Vagina (tissue), 2 donors: ENCODE results near the gene SFMBT2. TPM values are rescaled to one million over a fixed set of nuclear protein-coding genes. Genes with fewer than 3 reads are reported as not detected.

Experiments used
- DNase-seq, 2 donors: peaks; one replicate each; pipeline ENCODE4 v3.0.0-alpha.2; 2017; ENCODE audit errors: extremely low spot score in 2 of 2
- H3K27ac ChIP-seq: fragments of 200-600 bp; sonication (generic); one replicate; pipeline ENCODE4 v1.5.1; 2019
- H3K27me3 ChIP-seq: fragments of 200-600 bp; sonication (generic); one replicate; pipeline ENCODE4 v1.5.1; 2019
- H3K36me3 ChIP-seq, 2 donors: fragments of 200-600 bp; sonication (generic); one replicate each; pipeline ENCODE4 v1.5.1; 2017 to 2019
- H3K4me1 ChIP-seq: fragments of 200-600 bp; sonication (generic); one replicate; pipeline ENCODE4 v1.5.1; 2019
- H3K4me3 ChIP-seq, 2 donors: fragments of 200-600 bp; sonication (generic); 1 replicate in 1 of 2; 2 replicates in 1 of 2; pipeline ENCODE4 v1.5.1; 2016 to 2019
- H3K9me3 ChIP-seq: fragments of 200-600 bp; sonication (generic); one replicate; pipeline ENCODE4 v1.5.1; 2019
- POLR2A ChIP-seq, 2 donors: fragments of 450-650 bp; IDR thresholded peaks; one replicate each; pipeline ENCODE4 v1.6.1; 2017; ENCODE audit warnings: antibody characterized with exemption in 2 of 2, mild to moderate bottlenecking in 2 of 2, moderate library complexity in 2 of 2
- POLR2AphosphoS5 ChIP-seq, 2 donors: sonication (generic); formaldehyde crosslinking; IDR thresholded peaks; one replicate each; pipeline ENCODE4 v1.9.0; 2017; ENCODE audit warnings: antibody characterized with exemption in 2 of 2, mild to moderate bottlenecking in 2 of 2, low read depth in 1 of 2; ENCODE audit not compliant: insufficient read depth in 1 of 2
- intact Hi-C: fragments of 100-400 bp; cut with DNase I; formaldehyde crosslinking; loops from one replicate; pipeline ENCODE4 v1.15.1; 2023
- total RNA-seq: library from RNA; depleted of rRNA; stranded (reverse); fragments of >200 nt; gene quantifications from one replicate; pipeline ENCODE4 v1.2.3, GENCODE V29; 2016
- TF ChIP-seq, protein P1 (sequence below), 3 experiments: fragments of 450-650 bp in 2 of 3; fragments of 200-600 bp in 1 of 3; sonication (generic) in 1 of 3; IDR thresholded peaks; one replicate each; pipeline ENCODE4 v1.5.1; 2017 to 2019; ENCODE audit warnings: antibody characterized with exemption in 3 of 3, mild to moderate bottlenecking in 2 of 3, moderate library complexity in 2 of 3

Gene SFMBT2
- total RNA-seq, 1 donor from 2014 or later, result 12.5 TPM

DNA sequence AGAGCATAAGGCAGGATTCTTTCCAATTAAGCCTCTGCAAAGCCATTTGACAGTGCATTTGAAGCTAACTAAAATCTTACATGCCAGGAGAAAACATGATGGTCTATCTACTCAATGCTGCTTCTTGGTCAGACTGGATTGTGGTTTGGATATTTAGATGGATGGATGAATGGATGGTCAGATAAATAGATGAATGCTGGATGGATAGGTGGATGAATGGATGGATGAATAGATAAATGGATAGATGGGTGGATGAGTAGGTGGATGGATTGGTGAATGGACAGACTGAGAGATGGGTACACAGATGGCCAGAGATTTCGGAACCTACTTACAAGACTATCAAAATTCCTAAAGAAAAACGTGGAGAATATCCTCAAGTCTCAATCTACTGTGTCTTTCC, 127.6 kb downstream of the SFMBT2 start:
- H3K27me3 ChIP-seq, result no peaks in the 10 kb centered on the region
- TF ChIP-seq POLR2AphosphoS5 (IDR thresholded peaks at IDR 0.05; ENCODE audit: insufficient read depth in 1 of 2, low read depth in 1 of 2), result no peak
- TF ChIP-seq, protein P1, sequence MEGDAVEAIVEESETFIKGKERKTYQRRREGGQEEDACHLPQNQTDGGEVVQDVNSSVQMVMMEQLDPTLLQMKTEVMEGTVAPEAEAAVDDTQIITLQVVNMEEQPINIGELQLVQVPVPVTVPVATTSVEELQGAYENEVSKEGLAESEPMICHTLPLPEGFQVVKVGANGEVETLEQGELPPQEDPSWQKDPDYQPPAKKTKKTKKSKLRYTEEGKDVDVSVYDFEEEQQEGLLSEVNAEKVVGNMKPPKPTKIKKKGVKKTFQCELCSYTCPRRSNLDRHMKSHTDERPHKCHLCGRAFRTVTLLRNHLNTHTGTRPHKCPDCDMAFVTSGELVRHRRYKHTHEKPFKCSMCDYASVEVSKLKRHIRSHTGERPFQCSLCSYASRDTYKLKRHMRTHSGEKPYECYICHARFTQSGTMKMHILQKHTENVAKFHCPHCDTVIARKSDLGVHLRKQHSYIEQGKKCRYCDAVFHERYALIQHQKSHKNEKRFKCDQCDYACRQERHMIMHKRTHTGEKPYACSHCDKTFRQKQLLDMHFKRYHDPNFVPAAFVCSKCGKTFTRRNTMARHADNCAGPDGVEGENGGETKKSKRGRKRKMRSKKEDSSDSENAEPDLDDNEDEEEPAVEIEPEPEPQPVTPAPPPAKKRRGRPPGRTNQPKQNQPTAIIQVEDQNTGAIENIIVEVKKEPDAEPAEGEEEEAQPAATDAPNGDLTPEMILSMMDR (IDR thresholded peaks at IDR 0.05), result no peak
- TF ChIP-seq POLR2A (IDR thresholded peaks at IDR 0.05), result no peak
- intact Hi-C loops, result no loop called here

DNA sequence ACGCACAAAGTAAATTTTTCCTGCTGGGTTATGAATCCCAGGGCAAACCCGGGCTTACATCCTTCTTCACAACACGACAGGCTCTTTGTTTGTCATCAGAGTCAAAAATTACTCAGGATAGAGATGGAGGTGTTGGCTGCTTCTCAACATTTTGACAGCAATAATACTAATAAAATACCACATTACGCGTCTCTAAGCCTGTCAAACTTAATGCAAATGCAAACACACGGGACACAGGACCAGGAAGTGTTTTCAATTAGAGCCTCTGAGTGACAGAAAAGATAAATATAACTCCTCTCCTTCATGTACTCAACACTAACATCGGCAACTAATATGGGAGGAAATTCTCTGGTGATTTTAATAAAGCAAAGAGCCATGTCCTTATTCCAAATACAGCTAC, 128.4 kb downstream of the SFMBT2 start:
- Histone ChIP-seq H3K9me3 (no peaks in the 10 kb centered on the region), H3K4me1 (no peaks in the 10 kb centered on the region), H3K36me3 (no peaks in the 10 kb centered on the region), H3K27ac (no peak overlapping the region), H3K4me3 (no peak overlapping the region), H3K27me3 (no peaks in the 10 kb centered on the region)
- intact Hi-C loops, result no loop called here
- DNase-seq, result no peak
- no peak for TF ChIP-seq POLR2AphosphoS5 (IDR thresholded peaks at IDR 0.05; ENCODE audit: insufficient read depth in 1 of 2, low read depth in 1 of 2)
- TF ChIP-seq POLR2A (IDR thresholded peaks at IDR 0.05), result no peak
- TF ChIP-seq, protein P1 (IDR thresholded peaks at IDR 0.05), result no peak

More for the DNA sequence above, 127.6 kb downstream of the SFMBT2 start:
- DNase-seq, result no peak
- Histone ChIP-seq H3K36me3 (no peaks in the 10 kb centered on the region), H3K27ac (no peak overlapping the region), H3K4me1 (no peaks in the 10 kb centered on the region), H3K4me3 (no peak overlapping the region), H3K9me3 (no peaks in the 10 kb centered on the region)

DNA sequence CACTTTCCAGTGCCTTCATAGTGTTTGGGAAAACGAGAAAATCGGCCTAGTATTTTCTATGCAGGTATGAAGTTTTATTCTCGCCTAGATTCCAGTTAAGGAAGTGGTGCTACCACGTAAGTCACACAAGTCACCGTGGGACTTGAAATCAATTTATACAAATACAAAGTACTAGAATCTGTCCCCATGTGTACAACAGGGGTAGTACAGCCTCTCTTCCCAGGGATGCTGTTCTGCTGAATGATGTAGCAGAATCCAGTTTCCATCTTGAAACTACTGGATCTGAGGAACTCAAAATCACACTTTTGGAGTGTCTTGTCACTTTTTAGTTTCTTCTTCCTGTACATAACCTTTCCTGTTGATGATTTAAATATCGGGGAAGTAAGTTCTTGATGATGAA, 129.4 kb downstream of the SFMBT2 start:
- intact Hi-C loops, result no loop called here
- Histone ChIP-seq H3K27ac (no peak overlapping the region), H3K9me3 (no peaks in the 10 kb centered on the region), H3K27me3 (no peaks in the 10 kb centered on the region), H3K4me3 (no peak overlapping the region), H3K36me3 (no peaks in the 10 kb centered on the region), H3K4me1 (no peaks in the 10 kb centered on the region)
- TF ChIP-seq, protein P1 (IDR thresholded peaks at IDR 0.05), result no peak
- no peak for TF ChIP-seq POLR2A (IDR thresholded peaks at IDR 0.05)
- TF ChIP-seq POLR2AphosphoS5 (IDR thresholded peaks at IDR 0.05; ENCODE audit: insufficient read depth in 1 of 2, low read depth in 1 of 2), result no peak
- DNase-seq, result no peak

- TF ChIP-seq, protein P1 (IDR thresholded peaks at IDR 0.05), result no peak
- TF ChIP-seq POLR2AphosphoS5 (IDR thresholded peaks at IDR 0.05; ENCODE audit: insufficient read depth in 1 of 2, low read depth in 1 of 2) (no peak), POLR2A (IDR thresholded peaks at IDR 0.05) (no peak)
- H3K27me3 ChIP-seq, result no peaks in the 10 kb centered on the region
- H3K4me1 ChIP-seq, result no peaks in the 10 kb centered on the region
- no peak for DNase-seq
- H3K9me3 ChIP-seq, result no peaks in the 10 kb centered on the region
- no peak overlapping the region for H3K27ac ChIP-seq
- no peaks in the 10 kb centered on the region for H3K36me3 ChIP-seq
- intact Hi-C loops, result no loop called here
- no peak overlapping the region for H3K4me3 ChIP-seq
These were observed 131.5 kb downstream of the SFMBT2 start for GRCh38 chr10:7279303-7279702.

- intact Hi-C loops, result no loop called here
- Histone ChIP-seq H3K36me3 (no peaks in the 10 kb centered on the region), H3K9me3 (no peaks in the 10 kb centered on the region), H3K27me3 (no peaks in the 10 kb centered on the region), H3K4me1 (no peaks in the 10 kb centered on the region), H3K27ac (no peak overlapping the region), H3K4me3 (no peak overlapping the region)
- no peak for TF ChIP-seq POLR2AphosphoS5 (IDR thresholded peaks at IDR 0.05; ENCODE audit: insufficient read depth in 1 of 2, low read depth in 1 of 2)
- no peak for TF ChIP-seq POLR2A (IDR thresholded peaks at IDR 0.05)
- TF ChIP-seq, protein P1 (IDR thresholded peaks at IDR 0.05), result no peak
- no peak for DNase-seq
These were observed 133.0 kb downstream of the SFMBT2 start for GRCh38 chr10:7277867-7278266.
